GM18507 (cell line): ENCODE measurements around the gene KHSRP.
A peak's percentile ranks its signal among the peaks of the same experiment; 100 is the strongest.

ENCODE experiments used
- DNase-seq: peaks from one replicate; pipeline ENCODE4 v3.0.0; 2011; ENCODE audit warnings: low read depth; ENCODE audit not compliant: insufficient read length; ENCODE audit errors: extremely low spot score
- FAIRE-seq: peaks from 2 replicates; lab custom pipeline; 2011; peaks lifted over from hg19 to GRCh38; lab: Jason Lieb, UNC

Gene KHSRP

DNA sequence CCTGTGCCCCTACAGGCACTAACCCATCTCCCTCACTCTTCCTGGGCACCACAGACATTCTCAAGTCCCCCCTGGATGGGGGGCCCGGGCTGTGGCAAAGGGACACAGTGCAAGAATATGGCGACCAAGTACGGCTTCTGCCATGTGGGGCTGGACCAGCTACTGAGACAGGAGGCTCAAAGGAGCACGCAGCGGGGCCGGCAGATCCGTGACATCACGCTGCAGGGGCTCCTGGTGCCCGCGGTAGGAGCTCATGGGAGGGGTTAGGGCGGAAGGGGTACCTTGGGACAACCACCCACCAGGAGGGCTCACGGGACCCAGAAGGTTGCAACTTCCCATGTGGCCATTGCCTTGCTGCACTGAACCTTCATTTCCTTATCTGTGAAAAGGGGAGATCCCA lies 28.3 kb downstream of the KHSRP start:
- DNase-seq (no peak), FAIRE-seq (no peak)

DNA sequence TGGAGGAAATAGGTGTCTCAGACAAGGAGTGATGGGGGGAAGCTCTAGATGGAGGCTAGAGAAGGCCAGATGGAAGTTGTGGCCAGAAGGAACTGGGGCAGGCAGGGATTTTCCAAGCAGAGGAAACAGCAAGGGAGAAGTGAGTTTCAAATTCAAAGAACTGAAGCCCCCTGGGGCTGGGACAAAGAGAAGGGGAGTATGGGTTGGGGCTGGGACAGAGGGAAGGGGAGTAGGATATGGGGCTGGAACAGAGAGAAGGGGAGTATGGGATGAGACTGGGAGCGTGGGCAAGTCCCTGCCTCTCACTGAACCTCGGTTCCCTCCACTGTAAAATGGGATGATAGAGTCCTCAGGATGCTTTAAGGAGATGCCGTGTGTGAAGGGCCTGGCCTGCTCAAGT lies 29.8 kb downstream of the KHSRP start:
- DNase-seq, result no peak

DNA sequence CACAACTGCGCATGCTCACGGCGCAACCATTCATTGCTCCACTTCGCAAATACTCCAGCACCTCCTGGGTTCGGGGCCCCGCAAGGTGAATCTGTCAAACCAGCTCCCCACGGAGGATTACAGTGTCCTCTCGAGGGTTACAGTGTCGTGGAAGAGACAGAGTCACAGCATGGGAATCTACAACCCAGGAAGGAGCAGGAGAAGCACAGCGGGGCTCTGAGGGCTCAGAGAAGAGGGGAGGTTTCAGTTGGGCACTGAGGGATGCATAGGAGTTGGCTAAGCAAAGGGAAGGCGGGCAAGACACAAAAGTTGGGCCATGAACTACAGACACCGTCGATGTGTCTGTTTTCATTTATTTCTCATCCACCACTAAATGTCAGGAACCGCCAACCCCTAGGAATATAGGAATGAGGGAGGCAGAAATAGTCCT lies 30.6 kb downstream of the KHSRP start:
- DNase-seq (no peak), FAIRE-seq (no peak)

More for the DNA sequence above, 29.8 kb downstream of the KHSRP start:
- no peak for FAIRE-seq

DNA sequence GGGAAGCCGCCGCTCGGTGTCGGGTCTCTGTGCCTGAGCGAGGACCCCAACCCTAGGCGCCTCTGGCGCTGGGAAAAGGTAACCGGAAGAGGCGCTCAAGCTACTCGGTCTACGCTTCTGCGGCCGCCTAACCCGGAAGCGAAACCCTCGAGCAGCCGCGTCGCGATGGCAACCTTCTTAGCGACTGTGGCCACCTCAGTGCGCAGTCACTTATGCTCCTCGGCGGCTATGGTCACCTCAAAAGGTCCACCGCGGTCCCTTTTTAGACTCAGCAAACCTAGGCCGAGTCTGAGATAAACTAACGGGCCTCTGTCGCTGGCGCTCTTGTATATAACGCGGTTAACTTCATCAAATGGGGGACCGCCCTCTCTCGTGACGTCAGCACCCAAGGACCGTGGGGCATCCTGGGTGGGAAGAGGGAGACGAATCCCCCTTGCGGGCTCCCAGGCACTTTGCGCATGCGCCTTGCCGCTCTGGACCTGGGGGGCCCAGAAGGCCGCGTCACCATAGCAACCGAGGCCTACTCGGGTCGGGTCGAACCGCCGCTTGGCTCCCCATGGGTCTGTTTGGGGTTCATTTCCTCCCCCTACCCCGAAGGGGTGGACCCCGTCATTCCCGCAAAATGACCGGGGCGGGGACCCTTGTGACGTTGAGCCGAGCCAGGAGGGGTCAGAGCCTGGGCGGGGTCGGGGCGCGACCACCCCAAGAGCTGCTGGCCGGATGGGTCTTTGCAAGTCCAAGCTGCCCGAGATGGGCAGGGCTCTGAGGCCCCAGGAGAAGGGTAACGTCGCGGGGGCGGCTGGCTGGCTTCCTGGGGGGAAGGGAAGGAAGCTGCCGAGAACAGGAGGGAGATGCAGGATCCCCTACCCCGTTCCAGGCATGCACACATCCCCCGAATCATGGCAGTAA lies 31.3 kb downstream of the KHSRP start, which contains the start of gene GTF2F1:
TSS of gene GTF2F1 (minus strand) at position 91 of the 909 bp plus-strand sequence. CDS start 169 bp downstream, outside the sequence.
- DNase-seq, result peak; percentile 91
- FAIRE-seq, result peak; percentile 96

DNA sequence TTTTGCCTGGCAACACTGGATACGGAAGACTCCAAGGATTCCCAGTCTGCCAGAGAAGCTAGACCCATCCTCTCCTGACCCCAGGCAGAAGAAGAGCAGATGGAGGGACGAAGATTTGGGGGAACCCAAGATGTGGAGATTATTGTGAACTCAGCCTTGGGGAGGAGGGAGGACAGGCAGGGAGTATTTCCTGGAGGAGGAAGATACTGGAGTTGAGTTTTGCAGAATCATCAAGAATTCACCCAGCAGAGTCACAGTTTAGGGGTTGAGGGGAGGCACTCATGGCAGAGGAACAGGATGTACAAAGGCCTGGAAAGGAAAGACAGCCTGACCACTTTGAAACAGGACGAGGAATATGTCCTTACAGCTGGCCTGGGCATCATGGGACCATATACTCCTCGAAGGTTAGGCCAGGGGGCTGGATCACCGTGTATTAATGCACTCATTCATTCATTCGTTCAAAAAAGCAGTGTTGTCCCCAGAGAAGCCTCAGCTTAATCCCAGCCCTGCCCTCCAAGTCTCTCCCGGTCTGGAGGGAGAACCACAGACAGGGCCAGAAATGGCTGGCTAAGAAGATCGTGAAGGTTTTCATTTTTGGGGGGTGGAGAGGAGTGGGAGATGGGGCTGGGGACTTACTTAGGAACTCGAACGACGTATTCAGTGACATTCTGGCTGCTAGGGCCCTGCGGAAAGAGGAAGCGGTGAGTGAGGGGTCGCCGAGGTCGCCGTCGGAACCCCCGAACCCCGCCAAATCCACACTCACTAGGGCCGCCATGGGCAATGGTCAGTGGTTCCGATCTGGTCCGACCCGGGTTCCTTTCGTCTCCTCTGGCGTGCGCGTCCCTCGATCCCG lies 32.2 kb downstream of the KHSRP start:
- DNase-seq, result no peak
- peak; percentile 12 for FAIRE-seq

DNA sequence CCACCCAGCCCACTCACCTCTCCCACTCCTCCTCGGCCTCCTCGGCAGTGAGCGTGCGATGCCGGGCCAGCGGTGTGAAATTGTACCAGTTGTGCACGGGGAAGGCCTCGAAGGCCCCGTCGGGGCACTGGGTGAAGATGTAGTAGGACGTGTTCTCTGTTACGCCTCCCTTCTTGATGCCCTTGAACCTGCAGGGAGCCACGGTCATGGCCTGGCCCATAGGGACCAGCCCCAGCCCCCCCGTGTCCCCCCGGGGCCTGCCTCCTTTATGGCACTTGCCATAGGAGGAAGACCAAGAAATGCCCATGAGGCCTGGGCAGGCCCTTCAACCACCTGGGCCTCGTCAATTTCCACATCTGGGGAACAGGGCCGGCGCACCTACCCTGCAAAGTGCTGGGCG lies 37.2 kb downstream of the KHSRP start:
- FAIRE-seq (no peak), DNase-seq (no peak)

DNA sequence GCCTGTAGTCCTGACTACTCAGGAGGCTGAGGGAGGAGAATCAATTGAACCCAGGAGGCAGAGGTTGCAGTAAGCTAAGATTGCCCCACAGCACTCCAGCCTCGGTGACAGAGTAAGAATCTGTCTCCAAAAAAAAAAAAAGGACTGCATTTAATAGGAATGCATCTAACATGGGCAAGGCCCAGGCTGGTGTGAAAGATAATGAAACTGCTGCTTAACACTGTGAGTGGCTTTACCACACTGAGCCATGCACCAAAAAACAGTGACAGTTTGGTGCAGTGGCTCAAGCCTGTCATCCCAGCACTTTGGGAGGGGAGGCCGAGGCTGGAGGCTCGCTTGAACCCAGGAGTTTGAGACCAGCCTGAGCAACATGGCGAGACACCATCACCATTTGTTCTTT lies 40.2 kb downstream of the KHSRP start:
- FAIRE-seq, result no peak

DNA sequence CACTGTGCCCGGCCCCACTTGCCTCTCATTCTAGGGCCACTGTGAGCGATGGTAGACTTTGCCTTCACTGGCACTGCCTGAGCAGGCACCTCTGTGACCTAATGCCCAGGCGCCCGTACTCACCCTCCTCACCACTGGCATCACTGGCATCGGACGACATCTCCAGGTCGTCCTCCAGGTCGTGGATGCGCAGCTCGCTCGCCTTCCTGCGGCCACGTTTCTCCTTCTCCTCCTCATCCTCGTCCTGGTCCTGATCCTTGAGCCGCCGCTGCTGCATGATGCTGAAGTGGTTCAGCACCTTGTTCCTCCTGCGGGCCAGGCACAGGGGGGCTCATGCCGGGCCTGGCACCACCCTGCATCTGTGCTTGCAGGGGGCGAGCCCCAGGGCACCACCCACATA lies 41.4 kb downstream of the KHSRP start:
- FAIRE-seq (no peak), DNase-seq (no peak)

More for the DNA sequence above, 40.2 kb downstream of the KHSRP start:
- no peak for DNase-seq

DNA sequence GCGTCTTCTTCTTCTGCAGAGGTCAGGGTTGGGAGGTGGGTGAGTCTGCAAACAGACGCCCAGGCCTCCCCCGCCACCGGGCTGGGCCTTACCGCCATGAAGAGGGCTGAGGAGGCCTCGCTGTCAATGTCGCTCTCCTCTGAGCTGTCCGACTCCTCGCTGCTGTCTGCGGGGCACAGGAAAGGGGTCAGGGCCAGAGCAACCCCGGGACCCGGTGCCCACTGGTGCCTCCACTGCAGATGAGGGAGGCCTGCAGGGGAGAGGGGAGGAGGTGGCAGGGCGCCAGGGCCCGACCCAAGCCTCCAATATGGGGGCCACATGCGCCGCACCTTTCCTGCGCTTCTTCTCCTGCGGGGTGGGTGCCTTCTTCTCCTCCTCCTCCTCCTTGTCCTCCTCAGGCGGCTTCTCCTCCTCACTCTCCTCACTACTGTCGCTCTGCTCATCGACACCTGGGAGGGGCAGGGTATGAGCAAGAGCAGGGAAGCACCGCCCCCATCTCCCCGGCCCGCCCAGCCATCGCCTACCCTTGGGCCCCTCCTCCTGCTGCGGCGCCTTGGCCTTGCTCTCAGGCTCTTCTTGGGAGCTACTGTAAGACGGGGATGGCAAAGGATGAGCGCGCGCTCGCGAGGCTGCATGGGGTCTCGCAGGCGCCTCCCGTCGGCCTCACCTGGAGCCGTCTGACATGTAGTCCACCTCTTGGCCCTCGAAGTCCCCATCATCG lies 43.4 kb downstream of the KHSRP start:
- FAIRE-seq (no peak), DNase-seq (no peak)

DNA sequence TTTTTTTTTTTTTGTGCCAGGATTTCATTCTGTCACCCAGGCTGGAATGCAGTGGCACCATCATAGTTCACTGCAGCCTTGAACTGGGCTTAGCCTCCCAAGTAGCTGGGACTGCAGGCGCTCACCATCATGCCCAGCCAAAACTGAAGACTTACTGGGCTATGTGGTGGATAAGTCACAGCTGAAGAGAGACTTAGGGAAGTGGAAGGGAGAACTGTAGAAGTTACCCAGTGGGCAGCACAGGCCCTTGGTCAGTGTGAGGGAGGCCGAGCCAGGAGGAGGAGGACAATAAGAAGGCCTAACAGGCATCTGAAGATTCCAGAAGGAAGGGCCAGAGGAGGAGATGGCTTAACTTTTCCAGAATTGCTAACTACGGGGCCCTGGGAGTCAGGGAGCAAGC lies 44.9 kb downstream of the KHSRP start:
- DNase-seq, result no peak

DNA sequence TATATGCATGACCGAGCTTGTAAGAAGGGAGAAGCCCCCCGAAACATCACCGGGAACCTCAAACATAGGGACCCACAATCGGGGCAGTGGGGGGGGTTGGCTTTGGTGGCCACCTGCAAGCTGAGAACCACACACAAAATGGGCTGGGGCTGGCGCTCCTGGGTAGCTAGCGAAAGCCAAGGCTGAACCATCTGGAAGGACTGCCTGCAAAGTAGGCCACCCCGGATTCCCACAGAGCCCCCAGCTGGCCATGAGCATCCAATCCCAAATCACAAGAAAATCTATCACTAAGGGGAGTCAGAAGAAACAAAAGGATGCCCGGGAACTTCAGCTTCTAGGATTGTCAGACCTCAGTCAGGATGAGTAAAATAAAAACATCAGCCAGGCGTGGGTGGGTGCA lies 46.1 kb downstream of the KHSRP start:
- FAIRE-seq (no peak), DNase-seq (no peak)

More for the DNA sequence above, 44.9 kb downstream of the KHSRP start:
- no peak for FAIRE-seq

DNA sequence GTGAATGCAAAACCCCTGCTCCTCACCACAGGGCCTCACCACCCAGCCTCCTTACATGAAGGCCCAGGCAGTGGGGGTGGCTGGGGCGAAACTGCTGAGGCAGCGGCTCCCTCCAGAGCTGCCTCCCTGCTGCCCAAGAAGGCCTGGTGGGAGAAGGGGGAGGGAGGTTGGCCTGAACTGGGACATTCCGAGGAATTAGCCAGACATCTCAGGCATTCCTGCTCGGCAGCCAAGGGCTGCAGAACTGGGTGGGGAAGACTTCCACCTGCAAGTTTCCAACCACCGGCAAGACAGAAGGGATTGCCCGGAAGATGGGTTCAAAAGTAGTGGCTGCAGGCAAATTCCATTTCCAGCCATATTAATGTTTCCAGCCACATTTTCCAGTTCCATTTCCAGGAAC lies 46.6 kb downstream of the KHSRP start:
- FAIRE-seq (no peak), DNase-seq (no peak)

DNA sequence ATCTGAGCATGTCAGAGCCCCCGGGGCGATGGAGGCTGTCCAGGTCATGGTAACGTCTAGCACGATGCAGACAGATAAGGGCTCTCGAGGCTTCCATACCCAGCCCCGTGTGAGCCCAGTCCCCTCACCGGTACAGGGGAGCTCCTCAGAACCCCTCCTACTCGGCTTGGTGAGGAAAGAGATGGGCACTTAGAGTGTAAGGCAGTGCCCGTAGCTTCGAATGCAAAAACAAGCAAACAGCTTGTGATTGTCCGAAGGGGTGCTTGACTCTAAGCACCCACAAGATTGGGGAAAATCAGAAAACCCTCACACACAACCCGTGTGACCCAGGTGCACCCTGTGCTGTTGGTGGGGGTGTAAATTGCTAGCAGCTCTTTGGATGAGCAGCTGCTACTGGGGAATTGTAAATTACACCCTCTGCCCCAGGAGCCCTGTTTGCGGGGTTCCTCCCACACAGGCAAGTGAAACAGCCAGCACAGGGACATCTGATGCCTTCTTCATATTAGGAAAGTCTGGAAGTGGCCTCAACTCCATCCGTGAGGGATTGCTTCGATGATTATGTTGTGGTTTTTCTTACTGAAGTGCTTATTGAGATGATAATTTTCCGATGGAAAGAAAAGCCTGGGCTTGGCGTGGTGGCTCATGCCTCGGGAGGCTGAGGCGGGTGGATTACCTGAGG lies 48.0 kb downstream of the KHSRP start:
- no peak for FAIRE-seq
- no peak for DNase-seq

DNA sequence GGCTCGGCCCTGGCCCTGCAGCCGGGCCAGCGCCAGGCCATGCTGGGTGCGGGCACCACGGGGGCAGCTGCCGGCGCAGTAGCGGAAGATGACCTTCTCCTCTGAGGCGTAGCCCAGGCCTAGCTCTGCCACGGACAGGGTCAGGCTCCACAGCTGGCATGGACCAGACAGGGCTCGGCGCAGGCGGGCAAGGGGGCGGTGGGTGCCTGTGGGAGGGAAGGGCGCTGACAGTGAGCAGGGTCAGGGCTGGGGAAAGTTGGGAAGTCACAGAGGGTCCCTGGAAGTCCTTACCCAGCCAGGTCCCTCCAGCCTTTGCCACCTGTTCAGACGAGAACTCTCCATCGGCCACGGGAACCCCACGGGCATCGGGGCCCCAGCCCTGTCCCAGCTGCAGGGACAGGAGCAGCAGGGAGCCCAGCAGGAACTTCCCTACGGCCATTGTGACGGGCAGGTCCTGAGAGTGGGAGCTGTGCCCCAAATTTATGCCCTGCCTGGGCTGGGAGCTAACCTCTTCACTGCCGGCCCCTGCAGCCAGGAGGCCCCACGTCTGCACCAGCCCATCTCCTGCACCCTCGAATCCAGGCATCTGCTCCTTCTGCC lies 49.1 kb downstream of the KHSRP start, which contains the start of gene PSPN:
TSS of gene PSPN (minus strand) at position 523 of the 600 bp plus-strand sequence. CDS start at position 439, 84 bp downstream.
- FAIRE-seq, result no peak
- DNase-seq, result no peak

DNA sequence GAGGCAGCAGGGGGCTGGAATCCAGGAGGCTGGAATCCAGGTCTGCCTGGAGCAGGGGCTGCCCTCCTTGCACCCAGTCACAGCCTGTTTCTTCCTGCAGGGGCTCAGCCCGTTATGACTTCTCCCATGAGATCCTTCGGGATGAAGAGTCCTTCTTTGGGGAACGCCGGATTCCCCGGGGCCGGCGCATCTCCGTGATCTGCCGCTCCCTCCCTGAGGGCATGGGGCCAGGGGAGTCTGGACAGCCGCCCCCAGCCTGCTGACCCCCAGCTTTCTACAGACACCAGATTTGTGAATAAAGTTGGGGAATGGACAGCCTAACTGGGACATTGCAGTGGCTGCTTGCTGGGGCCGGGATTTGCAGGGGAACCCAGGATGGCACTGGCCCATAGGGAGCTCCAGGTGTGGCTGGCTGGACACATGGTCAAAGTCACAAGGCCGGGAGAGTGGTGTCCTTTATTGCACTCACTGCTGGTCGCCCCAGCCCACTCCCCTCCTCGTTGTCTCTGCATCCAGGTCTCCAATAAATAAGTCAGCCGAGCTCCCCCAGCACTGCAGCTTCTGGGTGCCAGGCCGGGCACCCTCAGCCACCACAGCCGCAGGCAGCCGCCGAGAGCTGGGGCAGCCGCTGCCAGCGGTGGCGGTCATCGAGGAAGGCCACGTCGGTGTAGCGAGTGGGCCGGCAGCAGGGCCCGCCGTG lies 49.8 kb downstream of the KHSRP start:
- DNase-seq (no peak), FAIRE-seq (no peak)

DNA sequence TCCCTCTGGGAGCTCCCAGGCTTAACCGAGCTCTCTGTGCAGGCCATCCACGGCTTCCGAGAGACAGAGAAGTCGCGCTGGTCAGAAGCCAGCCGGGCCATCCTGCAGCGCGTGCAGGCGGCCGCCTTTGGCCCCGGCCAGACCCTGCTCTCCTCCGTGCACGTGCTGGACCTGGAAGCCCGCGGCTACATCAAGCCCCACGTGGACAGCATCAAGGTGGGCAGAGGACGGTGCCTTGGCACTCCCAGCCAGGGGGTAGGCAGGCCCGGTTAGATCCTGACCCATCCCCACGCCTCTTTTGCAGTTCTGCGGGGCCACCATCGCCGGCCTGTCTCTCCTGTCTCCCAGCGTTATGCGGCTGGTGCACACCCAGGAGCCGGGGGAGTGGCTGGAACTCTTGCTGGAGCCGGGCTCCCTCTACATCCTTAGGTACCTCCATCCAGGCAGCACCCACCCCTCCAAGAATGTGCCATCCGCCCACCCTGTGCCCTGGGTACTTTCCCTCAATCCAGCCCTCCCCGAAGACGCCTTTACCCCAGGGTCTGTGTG lies 50.4 kb downstream of the KHSRP start:
- DNase-seq (no peak), FAIRE-seq (no peak)

DNA sequence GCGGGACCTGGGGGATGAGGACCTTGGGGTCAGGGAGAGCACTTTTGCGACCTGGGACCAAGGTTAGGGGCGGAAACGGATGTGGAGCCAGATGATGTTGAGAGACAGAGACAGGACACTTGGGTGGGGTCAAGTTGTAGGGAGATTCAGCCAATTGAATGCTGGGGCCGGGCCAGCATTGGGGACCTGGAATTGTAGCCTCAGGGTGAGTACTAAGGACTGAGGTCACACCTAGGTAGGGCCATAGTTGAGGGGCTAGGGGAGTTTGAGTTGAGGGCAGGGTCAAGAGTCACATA lies 50.9 kb downstream of the KHSRP start:
- FAIRE-seq (no peak), DNase-seq (no peak)
